Smooth muscle cell (in vitro differentiated cells): ENCODE measurements around the gene MYO1D. TPM values are rescaled to one million over a fixed set of nuclear protein-coding genes. Genes with fewer than 3 reads are reported as not detected.

Experiments used
- DNase-seq: peaks from one replicate; lab custom pipeline; 2025; ENCODE audit not compliant: unreplicated experiment; lab: John Stamatoyannopoulos, UW
- H2AFZ ChIP-seq: fragments of 200-600 bp; sonication (generic); 2 replicates; pipeline ENCODE4 v1.6.0; 2016; ENCODE audit warnings: antibody characterized with exemption, low read depth, mild to moderate bottlenecking
- H3F3A ChIP-seq: fragments of 200-600 bp; sonication (generic); 2 replicates; pipeline ENCODE4 v1.6.0; 2017; ENCODE audit warnings: antibody characterized with exemption, low read depth
- H3K27ac ChIP-seq: fragments of 200-600 bp; sonication (generic); 2 replicates; pipeline ENCODE4 v1.5.1; 2016; ENCODE audit warnings: low read depth, mild to moderate bottlenecking
- H3K27me3 ChIP-seq: fragments of 200-600 bp; sonication (generic); 2 replicates; pipeline ENCODE4 v1.6.1; 2016; ENCODE audit warnings: low read depth, mild to moderate bottlenecking
- H3K36me3 ChIP-seq: fragments of 200-600 bp; sonication (generic); 2 replicates; pipeline ENCODE4 v1.5.1; 2016; ENCODE audit warnings: low read depth
- H3K4me1 ChIP-seq: fragments of 200-600 bp; sonication (generic); 2 replicates; pipeline ENCODE4 v1.5.1; 2016; ENCODE audit warnings: low read depth
- H3K4me2 ChIP-seq: fragments of 200-600 bp; sonication (generic); 2 replicates; pipeline ENCODE4 v1.6.0; 2016; ENCODE audit warnings: mild to moderate bottlenecking
- H3K4me3 ChIP-seq: fragments of 200-600 bp; sonication (generic); 2 replicates; pipeline ENCODE4 v1.5.1; 2016; ENCODE audit warnings: mild to moderate bottlenecking
- H3K79me2 ChIP-seq: fragments of 200-600 bp; sonication (generic); 2 replicates; pipeline ENCODE4 v1.6.0; 2016; ENCODE audit warnings: low read depth, mild to moderate bottlenecking
- H3K9ac ChIP-seq: fragments of 200-600 bp; sonication (generic); 2 replicates; pipeline ENCODE4 v1.6.0; 2016; ENCODE audit warnings: low read depth
- H3K9me3 ChIP-seq: fragments of 200-600 bp; sonication (generic); replicated peaks from 2 replicates; pipeline ENCODE4 v1.5.1; 2016; ENCODE audit warnings: low read depth
- H4K20me1 ChIP-seq: fragments of 200-600 bp; sonication (generic); 2 replicates; pipeline ENCODE4 v1.6.0; 2016; ENCODE audit warnings: low read depth
- CTCF ChIP-seq: fragments of 200-600 bp; sonication (generic); IDR thresholded peaks from 2 replicates; pipeline ENCODE4 v1.5.1; 2017; ENCODE audit warnings: borderline replicate concordance, mild to moderate bottlenecking, antibody characterized with exemption; ENCODE audit not compliant: insufficient read depth, poor library complexity, severe bottlenecking
- WGBS: methylation state at CpG from one replicate; pipeline ENCODE4 v1.1.7; 2016; ENCODE audit warnings: low lambda C conversion rate; 5-methylcytosine and 5-hydroxymethylcytosine counted together
- polyA plus RNA-seq: library from polyadenylated mRNA; unstranded; fragments of >200 nt; fragmentation: Nextera tagmentation; extraction: Ambion mirVana; gene quantifications from 2 replicates; pipeline ENCODE4 v1.2.1, GENCODE V29; 2016
- total RNA-seq: library from RNA; depleted of rRNA; stranded (reverse); fragments of >200 nt; gene quantifications from 2 replicates; pipeline ENCODE4 v1.2.3, GENCODE V29; 2014

MYO1D gene
- total and polyA plus RNA-seq, 2 experiments from 2014 or later = 13.9 to 35.7 TPM

DNA sequence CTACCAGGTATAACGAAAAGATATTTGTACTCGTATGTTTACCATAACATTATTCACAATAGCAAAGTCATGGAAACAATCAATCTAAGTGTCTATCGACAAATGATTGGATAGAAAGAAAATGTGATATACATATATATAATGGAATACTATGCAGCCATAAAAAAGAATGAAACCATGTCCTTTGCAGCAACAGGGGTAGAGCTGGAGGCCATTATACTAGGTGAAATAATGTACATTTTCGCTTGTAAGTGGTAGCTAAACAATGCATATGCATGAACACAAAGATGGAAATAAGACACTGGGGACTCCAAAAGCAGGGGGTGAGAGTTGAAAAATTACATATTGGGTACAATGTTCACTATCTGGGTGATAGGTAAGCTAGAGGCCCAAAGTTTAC lies 124.0 kb downstream of the MYO1D start:
- no peak for DNase-seq
- H3F3A ChIP-seq = no peaks in the 10 kb centered on the region
- TF ChIP-seq CTCF = no peak
- H3K4me2 ChIP-seq = no peak overlapping the region
- H2AFZ ChIP-seq = no peak overlapping the region
- WGBS = 95% methylated on average over 4 of the region's 4 CpGs
- no peaks in the 10 kb centered on the region for H3K79me2 ChIP-seq
- no peak overlapping the region for H3K27ac ChIP-seq
- no peaks in the 10 kb centered on the region for H3K4me1 ChIP-seq
- no peak overlapping the region for H3K9ac ChIP-seq
- no peaks in the 10 kb centered on the region for H3K36me3 ChIP-seq
- no peaks in the 10 kb centered on the region for H3K9me3 ChIP-seq
- no peaks in the 10 kb centered on the region for H4K20me1 ChIP-seq
- H3K27me3 ChIP-seq = no peaks in the 10 kb centered on the region
- no peak overlapping the region for H3K4me3 ChIP-seq

GRCh38 chr17:32747856-32748255 lies 129.1 kb downstream of the MYO1D start:
- no peaks in the 10 kb centered on the region for H3K9me3 ChIP-seq
- H3K4me2 ChIP-seq = no peak overlapping the region

GRCh38 chr17:32746698-32747097 lies 130.2 kb downstream of the MYO1D start:
- no peaks in the 10 kb centered on the region for H3K36me3 ChIP-seq
- DNase-seq = no peak
- no peak for TF ChIP-seq CTCF
- no peak overlapping the region for H3K4me2 ChIP-seq
- H3K79me2 ChIP-seq = no peaks in the 10 kb centered on the region
- H3K27me3 ChIP-seq = no peaks in the 10 kb centered on the region
- H3K9ac ChIP-seq = no peak overlapping the region
- H3K9me3 ChIP-seq = no peaks in the 10 kb centered on the region
- H3K4me1 ChIP-seq = no peaks in the 10 kb centered on the region
- H2AFZ ChIP-seq = no peak overlapping the region
- H3F3A ChIP-seq = no peaks in the 10 kb centered on the region
- no peak overlapping the region for H3K4me3 ChIP-seq
- WGBS = 95% methylated on average over 2 of the region's 2 CpGs
- H3K27ac ChIP-seq = no peak overlapping the region
- no peaks in the 10 kb centered on the region for H4K20me1 ChIP-seq

More at GRCh38 chr17:32747856-32748255, 129.1 kb downstream of the MYO1D start:
- TF ChIP-seq CTCF = no peak
- Histone ChIP-seq H2AFZ (no peak overlapping the region), H3K79me2 (no peaks in the 10 kb centered on the region), H3K36me3 (no peaks in the 10 kb centered on the region), H3K9ac (no peak overlapping the region), H4K20me1 (no peaks in the 10 kb centered on the region), H3F3A (no peaks in the 10 kb centered on the region), H3K27me3 (no peaks in the 10 kb centered on the region), H3K4me3 (no peak overlapping the region), H3K4me1 (no peaks in the 10 kb centered on the region), H3K27ac (no peak overlapping the region)
- WGBS = 95% methylated on average over 2 of the region's 2 CpGs
- DNase-seq = no peak

- no peak overlapping the region for H2AFZ ChIP-seq
- DNase-seq = no peak
Measured at GRCh38 chr17:32746280-32746679, 130.6 kb downstream of the MYO1D start.

More at GRCh38 chr17:32746280-32746679, 130.6 kb downstream of the MYO1D start:
- H3K27ac ChIP-seq = no peak overlapping the region
- H3K4me1 ChIP-seq = no peaks in the 10 kb centered on the region
- no peak overlapping the region for H3K9ac ChIP-seq
- H3K4me2 ChIP-seq = no peak overlapping the region
- no peak for TF ChIP-seq CTCF
- H3K79me2 ChIP-seq = no peaks in the 10 kb centered on the region
- H3K4me3 ChIP-seq = no peak overlapping the region
- no peaks in the 10 kb centered on the region for H3K9me3 ChIP-seq
- H3F3A ChIP-seq = no peaks in the 10 kb centered on the region
- no peaks in the 10 kb centered on the region for H3K36me3 ChIP-seq
- no peaks in the 10 kb centered on the region for H3K27me3 ChIP-seq
- WGBS = 99% methylated on average over 2 of the region's 2 CpGs
- H4K20me1 ChIP-seq = no peaks in the 10 kb centered on the region
